ENCODE measurements around the gene TRIM44. TPM values are rescaled to one million over a fixed set of nuclear protein-coding genes. Genes with fewer than 3 reads are reported as not detected.
"Not testable (repeated sequence)": the region's sequence is repeated elsewhere in the genome, so short reads cannot be mapped to it uniquely, and the experiment has no call there.

The TRIM44 gene
- total and polyA plus RNA-seq, 10 of the 15 experiments (the other 5 are each of a cell fraction or from before 2014, with no cell fraction given) = 6.7 to 93.0 (median 27.6) TPM

GRCh38 chr11:35860194-35860593, 197.6 kb downstream of the TRIM44 start:
- H3K27me3 ChIP-seq (replicated peaks in 1 of 2; ENCODE audit: control insufficient read depth in 2 of 2, insufficient read depth in 2 of 2, low read length in 1 of 2); intact Hi-C loops (cut with micrococcal nuclease; ENCODE audit: unreplicated experiment); H2AFZ ChIP-seq (ENCODE audit: control insufficient read depth, low read depth, low read length); H3K79me2 ChIP-seq (ENCODE audit: control insufficient read depth, insufficient read depth, low read length); H3K36me3 ChIP-seq (ENCODE audit: control insufficient read depth in 2 of 2, insufficient read depth in 2 of 2, low read length in 1 of 2); RAD21 ChIA-PET (ENCODE audit: unreplicated experiment); H3K9me3 ChIP-seq (replicated peaks; ENCODE audit: control insufficient read depth, insufficient read depth, low read length); SMC1A ChIA-PET (ENCODE audit: uncharacterized antibody, unreplicated experiment); BruUV-seq (replicated peaks); H3K4me3 ChIP-seq; H4K20me1 ChIP-seq (ENCODE audit: control insufficient read depth, insufficient read depth); H3K4me2 ChIP-seq (ENCODE audit: control insufficient read depth, insufficient read depth); POLR2A ChIA-PET; ATAC-seq; H3K27ac ChIP-seq (ENCODE audit: control insufficient read depth, insufficient read depth); H3K9ac ChIP-seq (ENCODE audit: control insufficient read depth, insufficient read depth, low read length); FAIRE-seq; H3K4me1 ChIP-seq (ENCODE audit: control insufficient read depth, insufficient read depth, low read length); in situ Hi-C loops (cut with MboI); DNase-seq (ENCODE audit: low read depth, low spot score): not testable (repeated sequence)
- WGBS (ENCODE audit: insufficient coverage, insufficient replicate concordance, low lambda C conversion rate, missing lambda C conversion rate) = 33% methylated on average over 3 of the region's 3 CpGs
- 0 out of 2 replicates have a peak, but pooled peaks have one; percentile 2 for TF ChIP-seq RAD21 (IDR thresholded peaks at IDR 0.05; ENCODE audit: insufficient read depth, low read depth, low read length)
- CTCF ChIA-PET = interaction anchor here (1.1 kb wide), 1 partner anchor 38 kb away, joined by 3 read pairs; no protein-coding TSS in a partner anchor

GRCh38 chr11:35861191-35861590, 198.6 kb downstream of the TRIM44 start:
- TF ChIP-seq E2F4 (IDR thresholded peaks at IDR 0.05; ENCODE audit: low read depth, low read length) (no peak), SMARCA5 (IDR thresholded peaks at IDR 0.05) (no peak), IRF3 (IDR thresholded peaks at IDR 0.05) (no peak), SRF (IDR thresholded peaks at IDR 0.05; ENCODE audit: low read depth in 2 of 2, low read length in 2 of 2) (no peak), NFYA (IDR thresholded peaks at IDR 0.05; ENCODE audit: borderline replicate concordance, low read depth, low read length) (no peak), ZBED1 (IDR thresholded peaks at IDR 0.05; ENCODE audit: borderline replicate concordance) (no peak), YBX1 (IDR thresholded peaks at IDR 0.05) (no peak), NFXL1 (IDR thresholded peaks at IDR 0.05; ENCODE audit: borderline replicate concordance) (no peak)
- no peak overlapping the region for H3K9ac ChIP-seq (ENCODE audit: control insufficient read depth, insufficient read depth, low read length)
- ChIA-PET SMC1A (ENCODE audit: uncharacterized antibody, unreplicated experiment) (no interaction called here), POLR2A (no interaction called here), CTCF (interaction anchor here (1.1 kb wide), 1 partner anchor 39 kb away, joined by 3 read pairs; no protein-coding TSS in a partner anchor), RAD21 (ENCODE audit: unreplicated experiment) (no interaction called here)
- intact Hi-C loops (cut with micrococcal nuclease; ENCODE audit: unreplicated experiment) (no loop called here), in situ Hi-C loops (cut with MboI) (no loop called here)
- ATAC-seq (no peak), DNase-seq (ENCODE audit: low read depth, low spot score) (no peak), FAIRE-seq (no peak)
- no peak overlapping the region for H2AFZ ChIP-seq (ENCODE audit: control insufficient read depth, low read depth, low read length)
- H3K4me3 ChIP-seq = no peak overlapping the region
- H3K9me3 ChIP-seq (replicated peaks; ENCODE audit: control insufficient read depth, insufficient read depth, low read length) = no peaks in the 10 kb centered on the region
- H3K27ac ChIP-seq (ENCODE audit: control insufficient read depth, insufficient read depth) = no peak overlapping the region
- BruUV-seq (replicated peaks) = no TSS peak
- no peaks in the 10 kb centered on the region for H3K4me1 ChIP-seq (ENCODE audit: control insufficient read depth, insufficient read depth, low read length)
- no peaks in the 10 kb centered on the region for H3K27me3 ChIP-seq (replicated peaks in 1 of 2; ENCODE audit: control insufficient read depth in 2 of 2, insufficient read depth in 2 of 2, low read length in 1 of 2)
- H3K4me2 ChIP-seq (ENCODE audit: control insufficient read depth, insufficient read depth) = no peak overlapping the region
- H4K20me1 ChIP-seq (ENCODE audit: control insufficient read depth, insufficient read depth) = no peaks in the 10 kb centered on the region
- no peaks in the 10 kb centered on the region for H3K36me3 ChIP-seq (ENCODE audit: control insufficient read depth in 2 of 2, insufficient read depth in 2 of 2, low read length in 1 of 2)
- no peaks in the 10 kb centered on the region for H3K79me2 ChIP-seq (ENCODE audit: control insufficient read depth, insufficient read depth, low read length)
- WGBS (ENCODE audit: insufficient coverage, insufficient replicate concordance, low lambda C conversion rate, missing lambda C conversion rate) = 50% methylated on average over 15 of the region's 15 CpGs
